HEK293T (cell line): ENCODE measurements around the gene CALHM5.

ENCODE experiments used
- CTCF ChIA-PET: fragments of 350-600 bp; formaldehyde crosslinking; extraction: SDS; loops from one replicate; lab custom pipeline; 2021; ENCODE audit warnings: antibody characterized with exemption, inconsistent platforms; lab: Yijun Ruan, JAX
- POLR2A ChIA-PET: fragments of 350-600 bp; formaldehyde crosslinking; extraction: SDS; loops from one replicate; lab custom pipeline; 2020; ENCODE audit warnings: antibody characterized with exemption, inconsistent platforms; lab: Yijun Ruan, JAX
- DNase-seq: peaks from one replicate; pipeline ENCODE4 v3.0.0; 2012; ENCODE audit warnings: mixed read lengths; ENCODE audit errors: extremely low spot score
- ARNT ChIP-seq: fragments of 450-650 bp; IDR thresholded peaks from 2 replicates; pipeline ENCODE4 v1.6.1; 2017; ENCODE audit warnings: mild to moderate bottlenecking
- BHLHE40 ChIP-seq: fragments of 450-650 bp; IDR thresholded peaks from 2 replicates; pipeline ENCODE4 v1.6.1; 2016; ENCODE audit warnings: mild to moderate bottlenecking, moderate library complexity, borderline replicate concordance
- CTBP1 ChIP-seq: fragments of 450-650 bp; IDR thresholded peaks from 2 replicates; pipeline ENCODE4 v1.6.1; 2016; ENCODE audit warnings: borderline replicate concordance
- ELF4 ChIP-seq: fragments of 450-650 bp; IDR thresholded peaks from 2 replicates; pipeline ENCODE4 v1.6.1; 2017; ENCODE audit warnings: antibody characterized with exemption
- FOXK2 ChIP-seq: fragments of 450-650 bp; IDR thresholded peaks from 2 replicates; pipeline ENCODE4 v1.6.1; 2016; ENCODE audit warnings: mild to moderate bottlenecking
- FOXM1 ChIP-seq: fragments of 450-650 bp; IDR thresholded peaks from 2 replicates; pipeline ENCODE4 v1.6.1; 2017; ENCODE audit warnings: mild to moderate bottlenecking, borderline replicate concordance
- HDGF ChIP-seq: fragments of 450-650 bp; IDR thresholded peaks from 2 replicates; pipeline ENCODE4 v1.6.1; 2017; ENCODE audit warnings: antibody characterized with exemption, borderline replicate concordance
- L3MBTL2 ChIP-seq: fragments of 450-650 bp; conservative IDR thresholded peaks from 2 replicates; pipeline ENCODE4 v1.6.1; 2016; ENCODE audit warnings: mild to moderate bottlenecking
- NFRKB ChIP-seq: fragments of 450-650 bp; IDR thresholded peaks from 2 replicates; pipeline ENCODE4 v1.6.1; 2016; ENCODE audit warnings: mild to moderate bottlenecking, moderate library complexity
- PKNOX1 ChIP-seq: fragments of 450-650 bp; IDR thresholded peaks from 2 replicates; pipeline ENCODE4 v1.6.1; 2016
- SP1 ChIP-seq: fragments of 450-650 bp; IDR thresholded peaks from 2 replicates; pipeline ENCODE4 v1.6.1; 2017
- SUZ12 ChIP-seq: fragments of 450-650 bp; IDR thresholded peaks from 2 replicates; pipeline ENCODE4 v1.6.1; 2016; ENCODE audit warnings: mild to moderate bottlenecking
- TARDBP ChIP-seq: fragments of 450-650 bp; IDR thresholded peaks from 2 replicates; pipeline ENCODE4 v1.6.1; 2016
- ZNF384 ChIP-seq: fragments of 450-650 bp; IDR thresholded peaks from 2 replicates; pipeline ENCODE4 v1.6.1; 2016

The CALHM5 gene

GRCh38 chr6:116568821-116569755 is 57.6 kb downstream of the CALHM5 start:
- ChIA-PET POLR2A (interaction anchor here (0.6 to 1.5 kb wide), 2 partner anchors 10 to 47 kb away, joined by 3 read pairs; partner anchors contain the start of gene RSPH4A), CTCF (interaction anchor here (0.5 to 2.4 kb wide), 2 partner anchors 8 to 71 kb away, joined by 3 to 10 read pairs; no protein-coding TSS in a partner anchor)
- no peak for DNase-seq
- no peak for TF ChIP-seq NFRKB

- ChIA-PET POLR2A (interaction anchor here (0.6 to 2.7 kb wide), 30 partner anchors 8 to 470 kb away, joined by 3 to 20 read pairs (median 3); partner anchors contain the start of genes CALHM4, CALHM5, DSE and FAM162B), CTCF (interaction anchor here (0.6 to 2.4 kb wide), 4 partner anchors 10 to 302 kb away, joined by 4 to 13 read pairs (median 8); no protein-coding TSS in a partner anchor)
- DNase-seq: peak; percentile 98
- no peak for TF ChIP-seq SUZ12
- TF ChIP-seq CTBP1: peak; percentile 55; the same call in 1 of the 2 replicates
- peak; percentile 66; the same call in 1 of the 2 replicates for TF ChIP-seq ELF4
- peak; percentile 97 for TF ChIP-seq FOXM1
- TF ChIP-seq ARNT: no peak
- TF ChIP-seq L3MBTL2: peak; percentile 58; the same call in 1 of the 2 replicates
Observed at GRCh38 chr6:116570856-116571682, 59.6 kb downstream of the CALHM5 start, which contains the start of gene RWDD1. RWDD1 (plus strand) TSS chr6:116571504; CDS start chr6:116571583, 79 bp downstream.

GRCh38 chr6:116571683-116572000 is 60.2 kb downstream of the CALHM5 start:
- TF ChIP-seq ZNF384: no peak
- TF ChIP-seq FOXM1: no peak
- no peak for TF ChIP-seq HDGF
- no peak for TF ChIP-seq TARDBP
- no peak for TF ChIP-seq ARNT
- no peak for TF ChIP-seq L3MBTL2
- TF ChIP-seq SUZ12: no peak
- TF ChIP-seq SP1: no peak
- no peak for TF ChIP-seq PKNOX1
- TF ChIP-seq BHLHE40: no peak
- ChIA-PET CTCF (interaction anchor here (2.4 kb wide), 2 partner anchors 11 to 303 kb away, joined by 10 to 13 read pairs; no protein-coding TSS in a partner anchor), POLR2A (interaction anchor here (0.6 to 2.7 kb wide), 22 partner anchors 8 to 320 kb away, joined by 3 to 20 read pairs (median 4); partner anchors contain the start of genes CALHM4, CALHM5, FAM162B and RSPH4A)
- no peak for DNase-seq

GRCh38 chr6:116572162-116572561 is 60.7 kb downstream of the CALHM5 start:
- peak; percentile 44 for DNase-seq
- CTCF ChIA-PET: interaction anchor here (0.5 to 2.4 kb wide), 2 partner anchors 303 to 317 kb away, joined by 3 to 13 read pairs; no protein-coding TSS in a partner anchor
- POLR2A ChIA-PET: interaction anchor here (0.6 to 2.7 kb wide), 11 partner anchors 34 to 319 kb away, joined by 3 to 20 read pairs (median 3); partner anchors contain the start of genes CALHM5, FAM162B, RSPH4A and TSPYL1
- no peak for TF ChIP-seq SUZ12
- no peak for TF ChIP-seq FOXM1
- no peak for TF ChIP-seq L3MBTL2
- TF ChIP-seq FOXK2: no peak
- no peak for TF ChIP-seq NFRKB
- no peak for TF ChIP-seq ELF4
- no peak for TF ChIP-seq SP1
- no peak for TF ChIP-seq CTBP1
